Stimulated activated CD4-positive, alpha-beta T cell treated with anti-CD3 and anti-CD28 coated beads, Interleukin-2, amount 100 ng/mL, for 24 hours (primary cell): ENCODE results near the gene ADCK1.
"Not testable (repeated sequence)": the region's sequence is repeated elsewhere in the genome, so short reads cannot be mapped to it uniquely, and the experiment has no call there.

Source experiments
- DNase-seq, 2 donors: peaks; one replicate each; pipeline ENCODE4 v3.0.0-alpha.2; 2020

ADCK1 gene

DNA sequence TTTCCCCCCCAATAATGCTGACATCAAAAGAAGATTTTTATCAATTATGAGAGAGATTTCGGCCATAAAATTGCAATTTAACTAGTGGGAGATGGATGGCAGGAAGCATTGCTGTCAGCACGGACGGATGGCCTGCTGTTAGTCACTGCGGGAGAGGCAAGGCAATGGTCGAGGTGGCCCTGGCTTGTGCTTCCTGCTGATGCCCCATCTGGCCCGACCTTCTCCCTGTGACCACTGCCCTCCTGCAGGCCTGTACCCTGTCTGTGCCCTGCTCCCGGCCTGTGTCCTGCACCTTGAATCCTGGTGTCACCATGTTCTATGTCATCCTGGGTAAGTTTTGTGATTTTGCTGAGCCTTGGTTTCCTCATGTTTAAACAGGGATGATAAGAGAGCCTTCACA is 67.6 kb downstream of the ADCK1 start:
- no peak for DNase-seq

DNA sequence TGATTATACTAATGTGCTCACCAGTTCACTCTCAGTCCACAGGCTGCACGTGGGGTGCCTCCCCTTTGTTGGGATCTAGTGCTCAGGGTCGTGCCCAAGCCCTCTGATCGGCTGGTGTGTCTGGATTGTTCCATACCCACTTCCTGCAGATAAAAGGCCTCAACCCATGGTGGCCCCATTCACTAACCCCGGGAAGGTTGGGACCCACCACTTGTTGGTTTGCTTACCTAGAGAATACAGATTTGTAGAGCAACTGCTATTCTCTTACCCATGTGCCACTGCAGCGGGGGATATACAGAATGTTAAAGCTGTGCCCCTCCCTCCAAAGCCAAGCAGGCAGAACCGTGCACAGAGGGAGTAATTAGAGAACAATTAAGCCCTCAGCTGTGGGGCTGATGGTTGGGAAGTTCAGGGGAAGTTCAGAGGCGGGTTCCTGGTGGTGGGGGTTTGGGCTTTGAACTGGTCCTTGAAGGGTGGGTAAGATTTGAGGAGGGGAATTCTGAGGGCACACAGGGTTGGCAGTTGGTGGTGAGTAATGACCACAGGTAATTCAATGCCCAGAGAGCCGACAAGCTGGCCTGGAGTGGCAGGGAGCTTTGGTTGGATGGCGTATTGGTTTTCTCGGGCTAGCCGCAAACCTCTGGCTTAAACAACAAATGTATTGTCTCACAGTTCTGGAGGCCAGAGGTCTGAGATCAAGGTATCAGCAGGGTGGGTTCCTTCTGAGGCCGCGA is 68.8 kb downstream of the ADCK1 start:
- DNase-seq, result no peak

DNA sequence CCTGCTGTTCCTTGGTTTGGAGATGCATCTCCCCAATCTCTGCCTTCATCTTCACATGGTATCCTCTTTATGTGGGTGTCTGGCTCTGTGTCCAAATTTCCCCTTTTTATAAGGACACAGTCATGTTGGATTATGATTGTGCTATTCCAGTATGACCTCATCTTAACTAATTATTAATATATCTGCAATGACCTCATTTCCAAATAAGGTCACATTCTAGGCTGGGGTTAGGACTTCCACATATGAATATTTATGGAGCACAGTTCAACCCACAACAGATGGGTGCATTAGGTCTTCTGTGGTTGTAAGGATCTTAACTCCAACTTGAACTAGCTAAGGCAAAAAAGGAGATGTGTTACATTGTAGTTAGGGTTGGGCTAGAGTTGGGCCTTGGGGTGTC is 69.4 kb downstream of the ADCK1 start:
- no peak for DNase-seq

DNA sequence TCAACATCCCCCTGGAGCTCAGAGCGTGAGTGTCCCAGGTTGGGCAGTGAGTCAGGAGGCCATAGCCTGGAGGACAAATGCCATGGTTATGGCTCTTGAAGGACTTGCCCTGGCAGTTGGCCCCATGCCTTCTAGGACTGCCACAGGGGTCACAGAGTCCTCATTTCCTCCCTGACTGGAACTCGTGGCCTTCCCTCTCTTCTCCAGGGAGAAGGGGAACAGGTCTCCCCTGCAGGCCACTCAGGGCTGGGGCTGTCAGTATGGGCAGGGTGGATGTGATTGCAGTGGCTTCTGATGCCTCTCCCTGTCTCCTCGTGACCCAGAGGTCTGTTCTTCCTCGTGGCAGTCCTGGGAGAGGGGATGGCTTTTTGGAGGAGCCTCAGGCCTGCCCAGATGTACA is 70.7 kb downstream of the ADCK1 start:
- no peak for DNase-seq

DNA sequence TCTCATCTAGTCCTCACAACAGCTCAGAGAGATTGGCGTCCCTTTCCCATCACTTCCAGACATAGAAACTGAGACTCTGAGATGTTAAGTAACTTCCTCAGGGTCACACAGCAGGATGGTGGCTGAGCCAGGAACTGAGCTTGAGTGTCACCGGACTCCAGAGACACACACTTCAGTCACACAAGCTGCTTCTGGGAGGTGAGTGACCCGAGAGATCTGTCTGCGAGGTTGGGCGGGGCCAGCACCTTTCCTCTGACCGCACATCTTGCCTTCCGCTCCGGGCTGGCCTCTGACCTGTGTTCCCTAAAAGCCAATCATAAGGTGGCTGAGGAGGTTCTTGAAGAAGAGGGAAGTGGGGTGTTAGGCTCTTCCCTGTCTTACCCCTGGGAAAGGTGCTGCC is 72.2 kb downstream of the ADCK1 start:
- no peak for DNase-seq

DNA sequence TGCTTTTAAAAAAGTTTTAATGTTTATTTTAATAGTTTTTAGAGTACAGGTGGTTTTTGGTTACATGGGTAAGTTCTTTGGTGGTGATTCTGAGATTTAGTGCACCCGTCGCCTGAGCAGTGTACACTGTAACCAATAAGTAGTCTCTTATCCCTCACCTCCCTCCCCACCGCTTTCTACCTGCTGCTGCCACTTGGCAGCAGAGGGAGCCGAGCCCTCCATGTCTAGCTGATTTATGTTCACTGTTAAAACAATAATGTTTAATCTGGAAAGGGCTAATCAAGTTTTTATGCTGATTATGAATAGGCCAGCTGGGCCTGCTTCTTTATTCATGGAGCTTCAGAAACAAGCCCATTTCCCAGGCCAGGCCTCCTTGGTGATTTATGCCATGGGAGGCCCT is 73.1 kb downstream of the ADCK1 start:
- no peak for DNase-seq

DNA sequence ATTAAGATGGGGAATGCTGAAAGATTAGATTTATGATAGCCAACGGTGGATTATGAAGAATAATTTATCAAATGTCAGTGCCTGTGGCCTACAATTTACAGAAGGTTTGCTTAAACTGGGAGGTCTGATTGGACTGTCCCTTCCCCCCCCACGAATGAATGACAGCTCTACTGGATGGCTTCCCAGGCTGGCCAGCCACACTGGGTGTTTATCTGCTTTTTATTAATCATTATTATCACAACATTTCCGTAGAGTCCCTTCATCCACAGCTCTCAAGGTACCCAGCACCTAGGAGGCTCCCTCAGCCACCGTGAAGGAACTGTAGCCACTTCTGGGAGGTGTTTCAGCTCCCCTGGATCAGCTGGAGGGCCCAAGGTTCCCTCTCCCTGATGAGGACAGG is 78.9 kb downstream of the ADCK1 start:
- no peak for DNase-seq

DNA sequence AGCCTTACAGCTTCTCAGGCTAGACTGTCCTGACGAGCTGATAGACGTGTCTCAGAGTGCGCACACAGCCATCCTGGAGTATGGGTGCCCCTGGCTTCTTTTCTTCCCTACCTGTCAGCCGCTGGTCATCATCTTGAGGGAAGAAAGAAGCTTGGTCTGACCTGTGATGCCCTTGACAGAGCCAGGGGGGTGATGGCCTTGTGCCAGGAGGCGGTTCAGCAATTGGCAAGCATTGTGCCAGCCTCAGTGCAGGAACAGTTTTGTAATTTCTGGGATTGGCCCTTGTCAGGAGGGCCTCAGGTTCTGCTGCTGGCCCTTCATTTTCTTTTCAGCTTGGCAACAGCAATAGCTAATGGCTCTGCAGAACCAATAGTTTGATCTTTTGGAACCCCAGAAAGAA is 80.1 kb downstream of the ADCK1 start:
- DNase-seq, result no peak

DNA sequence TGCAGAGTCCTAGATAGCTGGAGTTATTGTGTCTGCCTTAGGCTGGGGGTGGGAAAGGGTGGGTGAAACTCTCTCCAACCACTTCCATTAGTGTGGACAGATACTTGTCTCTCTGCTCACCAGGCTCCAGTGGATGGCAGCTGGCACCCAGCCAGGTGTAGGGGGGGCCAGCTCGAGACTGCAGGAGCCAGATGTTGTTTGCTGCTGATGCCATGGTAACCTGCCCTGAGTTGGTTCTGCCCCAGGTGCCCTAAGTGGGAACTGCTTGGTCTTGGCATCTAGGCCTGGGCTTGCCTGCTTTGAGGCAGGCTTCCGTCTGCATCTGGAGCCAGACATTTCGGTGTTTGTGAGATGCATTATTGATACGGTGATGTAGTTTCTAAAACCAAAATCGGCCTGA is 82.2 kb downstream of the ADCK1 start:
- no peak for DNase-seq

DNA sequence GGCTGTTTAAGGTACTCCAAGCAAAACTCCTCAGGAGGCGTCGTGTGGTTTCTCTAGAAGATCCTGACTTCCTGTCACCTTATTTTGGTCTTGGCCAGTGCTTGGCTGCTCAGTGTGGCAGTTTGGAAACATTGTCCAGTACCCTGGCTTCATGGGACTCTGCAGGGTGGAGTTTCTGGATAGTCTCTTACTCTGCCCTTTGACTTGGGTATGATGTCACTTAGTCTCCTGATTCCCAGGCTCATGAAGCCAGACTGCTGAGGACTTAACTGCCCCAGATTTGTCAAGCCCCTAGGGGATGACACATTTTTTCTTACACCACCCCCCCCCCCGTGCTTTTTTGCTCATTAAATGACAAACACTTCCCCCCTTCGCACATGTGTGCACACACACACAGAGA is 82.7 kb downstream of the ADCK1 start:
- no peak for DNase-seq

DNA sequence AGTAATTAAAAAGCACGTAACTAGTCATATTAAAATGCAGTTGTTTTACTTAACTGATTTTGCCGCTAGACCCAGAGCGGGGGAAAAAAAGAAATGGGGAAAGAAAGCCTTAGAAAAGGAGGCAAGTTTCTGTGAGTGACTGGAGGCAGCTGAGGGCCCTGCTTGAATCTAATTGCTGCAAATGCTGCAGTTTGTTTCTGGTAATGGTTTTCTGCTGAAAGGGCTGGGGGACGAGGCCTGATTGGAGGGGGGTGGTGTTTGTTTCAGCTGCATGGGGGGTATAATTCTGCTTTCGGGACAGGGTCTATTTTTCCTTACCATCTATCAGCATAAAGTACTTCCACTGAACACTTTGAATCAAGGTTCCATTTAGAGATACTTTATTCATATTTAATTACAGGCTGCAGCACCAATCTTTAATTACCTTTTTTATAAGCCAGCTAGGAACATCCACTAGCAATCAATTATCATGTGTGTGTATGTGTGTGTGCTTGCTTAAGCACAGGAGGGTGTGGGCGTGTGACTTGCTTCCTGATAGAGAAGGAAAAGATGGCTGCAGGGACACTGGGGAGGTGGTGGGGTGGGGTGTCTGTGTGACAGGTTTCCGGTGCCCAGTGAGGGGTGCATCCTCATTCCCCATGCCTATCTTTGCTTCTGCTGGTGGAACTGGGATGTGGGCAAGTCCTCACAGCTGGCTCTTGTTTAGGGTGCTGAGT is 83.4 kb downstream of the ADCK1 start:
- DNase-seq, result no peak

DNA sequence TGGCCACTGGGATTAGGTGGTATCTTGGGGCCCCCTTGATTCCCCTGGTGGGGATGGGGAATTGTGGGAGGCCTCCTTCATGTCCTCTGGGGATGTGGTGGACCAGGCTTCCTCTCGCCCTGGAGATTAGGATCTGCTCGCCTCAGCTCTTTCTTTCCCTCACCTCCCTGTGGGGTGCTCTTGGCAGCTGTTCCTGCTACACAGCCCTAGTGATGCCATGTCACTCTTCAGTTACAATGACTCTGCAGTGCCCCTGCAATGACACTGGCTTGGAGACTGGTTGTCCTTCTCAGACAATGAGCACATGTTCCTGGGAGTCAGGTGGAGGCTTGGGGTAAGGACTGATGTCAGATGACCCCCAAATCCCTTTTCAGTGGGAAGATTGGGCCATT is 83.9 kb downstream of the ADCK1 start:
- no peak for DNase-seq

DNA sequence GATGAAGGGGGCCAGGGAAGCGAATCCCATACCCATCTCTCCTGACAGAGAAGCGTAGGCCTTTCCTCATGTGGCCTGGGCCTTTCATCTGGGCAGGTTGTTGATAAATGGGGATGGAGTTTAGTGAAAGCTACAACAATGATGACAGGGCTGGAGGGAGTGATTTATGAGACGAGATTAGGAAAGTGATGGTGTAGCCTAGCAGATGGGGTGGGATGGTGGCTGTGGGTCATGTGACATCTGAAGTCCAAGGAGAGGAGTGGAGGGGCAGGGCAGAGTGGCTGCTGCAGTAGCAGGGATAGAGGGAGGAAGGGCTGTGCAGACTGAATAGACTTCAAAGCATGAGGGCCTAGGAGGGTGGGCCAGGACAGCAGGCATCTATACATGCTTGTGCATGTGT is 85.5 kb downstream of the ADCK1 start:
- DNase-seq, result no peak

DNA sequence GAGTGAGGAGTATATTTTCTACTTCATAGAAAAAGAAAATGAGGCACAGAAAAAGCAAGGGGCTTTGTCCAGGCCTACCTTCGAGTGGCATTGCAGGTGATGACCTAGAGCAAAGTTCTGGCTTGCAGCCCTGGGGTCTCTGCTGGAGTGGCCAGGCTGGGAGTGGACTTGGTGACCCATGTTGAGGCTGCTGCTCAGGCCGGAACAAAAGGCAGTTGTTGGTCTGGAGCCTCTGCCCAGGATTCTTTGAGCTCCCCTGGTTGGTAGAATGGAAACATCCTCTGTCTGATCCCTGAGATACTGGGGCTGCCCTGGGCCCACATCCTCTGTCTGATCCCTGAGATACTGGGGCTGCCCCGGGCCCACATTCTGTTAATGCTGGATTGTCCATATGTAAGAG is 86.1 kb downstream of the ADCK1 start:
- no peak for DNase-seq

DNA sequence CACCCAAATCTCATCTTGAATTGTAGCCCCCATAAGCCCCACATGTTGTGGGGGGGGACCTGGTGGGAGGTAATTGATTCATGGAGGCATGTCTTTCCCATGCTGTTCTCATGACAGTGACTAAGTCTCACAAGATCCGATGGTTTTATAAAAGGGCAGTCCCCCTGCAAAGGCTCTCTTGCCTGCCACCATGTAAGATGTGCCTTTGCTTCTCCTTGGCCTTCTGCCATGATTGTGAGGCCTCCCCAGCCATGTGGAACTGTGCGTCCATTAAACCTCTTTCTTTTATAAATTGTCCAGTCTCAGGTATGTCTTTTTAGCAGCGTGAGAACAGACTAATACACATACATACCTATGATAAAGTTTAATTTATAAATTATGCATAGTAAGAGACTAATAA is 89.0 kb downstream of the ADCK1 start:
- DNase-seq, result not testable (repeated sequence)

DNA sequence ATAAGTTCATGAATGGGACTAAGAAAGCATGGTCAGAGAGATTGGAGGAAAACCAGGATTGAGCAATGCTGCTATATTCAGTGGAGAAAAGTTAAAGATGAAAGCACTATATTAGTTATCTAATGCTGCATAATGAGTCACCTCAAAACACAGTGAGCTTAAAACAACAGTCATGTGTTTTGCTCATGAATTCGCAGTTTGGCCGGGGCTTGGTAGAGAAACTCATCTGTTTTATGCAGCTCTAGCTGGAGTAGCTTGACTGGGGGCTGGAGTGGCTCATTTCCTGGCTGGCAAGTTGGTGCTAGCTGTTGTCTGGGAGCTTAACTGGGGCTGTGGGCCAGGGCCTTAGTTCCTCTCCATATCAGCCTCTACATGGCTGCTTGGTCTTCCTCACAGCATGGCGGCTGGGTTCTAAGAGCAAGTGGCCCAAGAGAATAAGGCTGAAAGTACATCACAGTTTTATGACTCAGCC is 90.1 kb downstream of the ADCK1 start:
- no peak for DNase-seq

DNA sequence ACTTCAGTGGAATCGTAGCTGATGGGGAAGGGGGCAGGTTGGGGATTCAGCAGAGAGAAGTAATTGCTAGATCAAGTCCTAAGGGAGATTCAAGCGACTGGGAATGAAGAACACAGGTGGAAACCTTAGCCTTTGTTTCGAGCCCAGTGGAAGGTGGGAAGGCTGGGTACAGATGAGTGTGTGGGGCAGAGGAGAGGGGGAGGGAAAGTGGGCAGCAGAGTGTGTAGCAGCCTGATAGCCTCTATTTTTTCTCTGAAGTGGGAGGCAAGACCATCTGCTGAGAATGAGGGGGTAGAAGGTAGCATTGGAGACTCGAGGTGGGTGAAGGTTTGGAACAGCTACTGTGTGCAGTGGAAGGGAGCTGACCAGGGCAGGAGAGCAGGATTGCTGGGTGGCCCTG is 91.0 kb downstream of the ADCK1 start:
- DNase-seq, result no peak

DNA sequence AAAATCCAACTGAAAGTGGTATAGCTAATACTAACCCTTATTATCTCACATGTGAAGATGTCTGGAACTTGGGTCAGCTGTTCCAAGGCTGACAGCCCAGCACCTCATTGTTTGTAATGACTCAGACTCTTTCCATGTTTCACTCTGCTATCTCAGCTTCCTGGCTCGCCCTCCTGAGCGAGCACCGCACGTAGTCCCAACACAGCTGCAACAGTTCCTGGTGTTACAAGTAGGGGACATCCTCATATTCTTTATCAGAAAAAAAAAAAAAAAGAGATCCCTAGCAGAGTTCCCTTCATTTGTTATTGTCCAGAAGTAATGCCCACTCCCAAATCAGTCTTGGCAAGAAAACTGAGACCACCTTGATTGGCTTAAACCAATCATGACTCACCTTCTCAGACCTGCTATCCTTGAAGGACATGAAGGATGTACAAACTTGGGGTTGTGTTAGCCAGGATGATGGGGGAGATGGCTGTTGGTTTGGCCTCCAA is 92.5 kb downstream of the ADCK1 start:
- no peak for DNase-seq

DNA sequence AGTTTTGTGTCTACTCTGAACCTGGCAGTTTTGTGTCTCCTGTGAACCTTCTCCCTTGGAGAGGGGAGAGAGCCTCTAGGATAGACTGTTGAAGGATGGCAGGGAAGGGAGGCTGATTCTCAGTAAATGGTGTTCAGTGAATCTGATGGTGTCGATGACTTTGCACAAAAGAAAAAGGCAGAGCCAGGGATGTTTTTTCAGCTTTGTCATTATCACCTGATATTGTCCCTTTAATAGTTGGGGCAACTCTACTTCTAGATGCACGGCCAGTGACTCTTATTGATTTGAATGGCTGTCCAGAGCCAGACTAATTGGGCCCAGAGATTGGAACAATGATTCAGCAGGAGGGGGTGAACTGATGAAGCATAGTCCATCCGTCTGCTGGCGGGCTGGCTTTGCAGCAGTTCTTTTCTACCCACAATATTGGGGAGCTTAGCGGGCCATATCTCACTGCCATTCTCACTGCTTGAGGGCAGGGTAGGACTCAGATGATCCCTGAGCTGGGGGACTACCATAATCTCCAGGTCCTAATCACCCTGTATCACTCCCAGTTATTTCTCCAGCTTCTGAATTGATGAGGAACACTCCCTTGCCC is 93.1 kb downstream of the ADCK1 start:
- DNase-seq, result no peak

DNA sequence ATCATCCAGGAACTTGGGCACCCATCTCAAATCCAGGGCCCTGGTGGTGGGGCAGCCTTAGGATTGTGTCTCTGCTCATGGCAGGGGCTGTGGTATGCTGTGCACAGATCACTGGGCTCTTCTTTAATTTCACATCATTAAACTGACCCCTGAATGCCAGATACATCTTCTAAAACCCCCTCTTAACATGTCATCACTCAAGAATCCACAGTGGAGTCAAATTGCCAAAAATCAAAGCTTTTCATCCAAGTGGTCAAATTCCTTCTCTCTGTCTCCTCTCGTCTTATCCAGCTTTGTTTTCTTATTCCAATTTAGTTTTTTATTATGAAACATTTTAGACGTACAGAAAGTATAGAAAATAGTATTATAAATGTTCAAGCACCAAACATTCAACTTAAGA is 97.5 kb downstream of the ADCK1 start:
- DNase-seq, result no peak

DNA sequence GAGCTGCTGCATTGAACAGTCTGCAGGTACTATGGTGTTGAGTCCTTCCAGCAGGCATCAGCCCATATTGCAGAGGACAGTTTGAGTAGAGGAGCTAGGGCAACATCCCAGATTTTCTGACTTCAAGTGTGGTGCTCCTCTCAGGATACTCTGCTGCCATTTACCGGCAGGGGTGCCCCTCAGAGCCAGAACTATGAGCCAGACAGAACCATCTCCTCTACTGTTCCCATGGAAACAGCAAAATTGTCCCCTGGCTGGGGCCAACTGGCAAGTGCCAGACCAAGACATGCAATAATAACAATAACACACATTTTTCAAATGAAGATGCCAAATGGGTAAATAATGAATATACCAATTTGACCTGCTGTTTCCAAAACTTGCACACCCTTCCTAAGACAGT is 102.9 kb downstream of the ADCK1 start:
- no peak for DNase-seq

DNA sequence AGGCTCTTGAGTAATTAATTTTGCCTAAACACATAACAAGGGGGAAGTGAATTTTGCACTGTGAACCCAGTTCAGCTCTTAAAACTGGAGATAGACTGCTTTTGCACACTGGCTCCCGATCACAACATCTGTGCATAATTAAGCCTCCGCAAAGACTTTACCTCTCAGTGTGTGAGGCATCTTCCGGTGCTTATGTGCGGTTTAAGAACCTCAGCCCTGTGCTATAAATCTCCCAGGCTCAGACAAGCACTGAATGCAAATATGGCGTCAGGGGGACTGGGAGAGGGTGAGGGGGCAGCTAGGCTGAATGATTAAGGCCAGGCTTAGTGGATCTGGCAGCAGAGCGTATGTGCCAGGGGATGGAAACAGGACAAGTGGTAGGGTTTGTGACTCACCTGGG is 103.3 kb downstream of the ADCK1 start:
- no peak for DNase-seq

DNA sequence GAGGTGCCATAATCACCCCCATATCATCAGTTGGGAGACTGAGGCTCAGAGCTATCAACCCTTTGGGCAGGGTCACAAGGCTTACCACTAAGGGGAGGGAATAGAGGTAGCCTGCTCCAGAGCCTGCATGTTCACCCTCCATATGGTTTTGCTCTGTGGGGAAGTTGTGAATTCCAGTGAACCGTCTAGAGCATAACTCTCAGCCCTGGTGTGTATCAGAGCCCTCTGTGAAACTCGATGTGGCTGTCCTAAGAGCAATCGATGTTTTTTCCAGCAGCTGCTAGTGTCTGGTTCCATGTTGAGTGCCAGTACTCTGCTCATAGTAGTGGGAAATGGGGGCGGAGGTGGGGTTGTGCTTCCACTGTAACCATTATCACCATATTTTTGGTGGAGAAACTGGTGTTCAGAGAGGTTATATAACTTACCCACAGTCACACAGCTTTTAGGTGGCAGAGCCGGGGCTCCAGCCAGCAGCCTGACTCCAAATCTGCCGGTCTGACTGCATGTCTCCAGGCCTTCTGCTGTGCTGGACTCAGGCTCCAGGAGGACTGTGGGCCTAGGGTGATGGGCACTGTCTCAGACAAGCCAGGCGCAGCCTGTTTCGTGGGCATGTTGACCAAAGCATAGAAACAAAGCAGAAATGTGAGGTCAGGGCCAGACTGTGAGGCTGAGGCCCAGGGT is 104.2 kb downstream of the ADCK1 start:
- DNase-seq, result no peak

DNA sequence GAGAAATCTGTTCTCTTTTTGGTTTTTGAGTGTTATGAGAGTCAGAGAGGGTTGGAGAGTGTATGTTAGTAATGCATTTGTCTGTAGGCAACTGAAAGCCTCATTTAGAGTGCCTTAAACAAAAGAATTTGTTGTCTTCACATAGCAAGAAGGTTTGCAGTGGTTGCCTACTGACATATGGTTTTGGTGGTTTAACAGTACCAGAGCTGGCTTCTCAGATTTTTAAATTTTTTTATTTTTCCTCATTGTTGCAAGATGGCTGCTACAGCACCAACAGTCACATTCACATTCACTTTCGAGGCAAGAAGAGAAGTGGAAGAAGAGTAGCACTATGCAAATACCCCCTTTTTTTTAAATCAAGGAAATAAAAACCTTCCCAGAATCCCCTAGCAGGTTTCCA is 106.5 kb downstream of the ADCK1 start:
- no peak for DNase-seq
